Calu3 (cell line): ENCODE results near the gene CCL4. TPM values are rescaled to one million over a fixed set of nuclear protein-coding genes. Genes with fewer than 3 reads are reported as not detected.
"Not testable (repeated sequence)": the region's sequence is repeated elsewhere in the genome, so short reads cannot be mapped to it uniquely, and the experiment has no call there.

ENCODE experiments used
- BruUV-seq: library from RNA; stranded (reverse); fragments of 400-500 nt; replicated peaks from 2 replicates; lab custom pipeline; 2021; lab: Mats Ljungman, UMichigan
- CTCF ChIA-PET: fragments of 300-600 bp; sonication (Branson Sonifier 250); formaldehyde crosslinking; loops from one replicate; lab custom pipeline; 2022; ENCODE audit warnings: antibody characterized with exemption; lab: Charles Lee
- DNase-seq: peaks from one replicate; pipeline ENCODE4 v3.0.0; 2022
- H3K27ac Mint-ChIP-seq: one replicate; pipeline ENCODE4 v1.8.0; 2022; ENCODE audit warnings: mixed read lengths; ENCODE audit not compliant: unreplicated experiment
- H3K27me3 Mint-ChIP-seq: one replicate; pipeline ENCODE4 v1.8.0; 2022; ENCODE audit warnings: mixed read lengths; ENCODE audit not compliant: unreplicated experiment
- H3K36me3 Mint-ChIP-seq: one replicate; pipeline ENCODE4 v1.8.0; 2022; ENCODE audit warnings: mild to moderate bottlenecking, moderate library complexity, mixed read lengths; ENCODE audit not compliant: insufficient read depth, unreplicated experiment
- H3K4me1 Mint-ChIP-seq: one replicate; pipeline ENCODE4 v1.8.0; 2022; ENCODE audit warnings: mild to moderate bottlenecking, low read depth, mixed read lengths; ENCODE audit not compliant: unreplicated experiment
- H3K4me3 Mint-ChIP-seq: one replicate; pipeline ENCODE4 v1.8.0; 2022; ENCODE audit warnings: mild to moderate bottlenecking, low read depth, moderate library complexity, mixed read lengths; ENCODE audit not compliant: unreplicated experiment
- H3K9me3 Mint-ChIP-seq: one replicate; pipeline ENCODE4 v1.8.0; 2022; ENCODE audit warnings: low read depth, mixed read lengths; ENCODE audit not compliant: unreplicated experiment
- CTCF ChIP-seq: fragments of 200-600 bp; IDR thresholded peaks from one replicate; pipeline ENCODE4 v1.8.0; 2022; ENCODE audit warnings: antibody characterized with exemption; ENCODE audit not compliant: unreplicated experiment
- intact Hi-C: fragments of 100-400 bp; cut with micrococcal nuclease; formaldehyde crosslinking; loops from one replicate; pipeline ENCODE4 v1.10.0; 2022; ENCODE audit not compliant: unreplicated experiment
- total RNA-seq: library from RNA; stranded (reverse); gene quantifications from 2 replicates; pipeline ENCODE4 v1.2.3, GENCODE V29; 2022

CCL4 gene
- total RNA-seq, 1 experiment from 2014 or later = not detected

DNA sequence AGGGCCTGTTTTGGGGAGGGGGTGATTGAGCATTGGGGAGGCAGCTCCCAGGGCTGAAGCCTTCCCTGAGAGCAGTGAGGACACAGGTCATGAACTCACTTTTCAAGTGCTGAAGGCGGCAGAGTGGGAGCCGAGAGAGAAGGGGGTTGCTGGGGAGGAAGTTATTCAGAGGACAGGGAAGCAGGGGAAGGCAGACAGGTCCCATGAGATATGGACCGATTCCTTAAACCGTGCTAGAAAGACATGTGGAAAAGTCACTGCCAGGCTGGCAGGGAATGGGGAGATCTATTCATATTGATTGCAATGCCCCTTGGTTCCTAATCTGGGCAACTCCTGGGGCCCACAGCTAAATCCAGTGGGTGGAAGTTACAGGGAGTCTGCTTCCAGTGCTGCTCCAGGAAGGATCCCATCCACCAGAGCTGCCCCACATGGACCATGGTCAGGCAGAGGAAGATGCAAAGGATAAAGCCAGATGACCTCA lies 1.1 kb downstream of the CCL4 start:
- no peak for TF ChIP-seq CTCF
- H3K4me3 Mint-ChIP-seq = no peak overlapping the region
- H3K27ac Mint-ChIP-seq = no peak overlapping the region
- H3K27me3 Mint-ChIP-seq = peaks cover 82% of the 10 kb centered on the region
- intact Hi-C loops = no loop called here
- no peaks in the 10 kb centered on the region for H3K36me3 Mint-ChIP-seq
- H3K4me1 Mint-ChIP-seq = no peaks in the 10 kb centered on the region
- no peak for DNase-seq
- no TSS peak for BruUV-seq
- H3K9me3 Mint-ChIP-seq = no peaks in the 10 kb centered on the region
- CTCF ChIA-PET = no interaction called here

DNA sequence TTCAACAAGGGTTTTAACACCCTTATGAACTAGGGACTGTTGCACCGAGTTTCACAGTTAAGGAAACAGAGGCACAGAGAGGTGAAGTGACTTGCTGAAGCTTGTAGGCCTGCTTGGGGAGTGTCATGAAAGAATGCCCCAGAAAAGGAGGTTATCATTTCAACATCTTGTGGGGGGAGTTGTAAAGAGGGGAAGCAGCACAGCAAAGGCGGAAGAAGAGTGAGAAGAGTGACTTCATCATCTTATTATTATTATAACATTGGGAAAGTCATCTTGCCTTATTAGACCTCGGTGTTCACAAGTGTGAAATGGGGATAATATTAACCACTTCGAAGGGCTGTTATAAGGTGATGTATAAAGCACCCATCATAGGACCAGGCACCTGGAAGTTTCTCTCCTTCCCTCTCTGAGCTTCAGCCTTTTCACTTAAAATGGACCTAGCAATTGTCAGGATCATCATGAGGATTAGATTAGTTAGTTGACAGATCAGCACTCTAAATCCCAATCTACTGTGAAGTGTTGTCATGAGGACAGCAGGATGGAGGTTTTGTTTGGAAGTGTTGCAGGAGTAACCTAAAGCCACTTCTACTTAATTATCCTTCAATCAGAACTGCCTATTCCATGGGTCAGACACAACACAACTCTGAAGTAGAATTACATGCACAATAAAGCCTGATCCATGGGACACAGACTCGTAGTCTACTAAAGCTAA lies 2.3 kb downstream of the CCL4 start:
- no TSS peak for BruUV-seq
- CTCF ChIA-PET = no interaction called here
- no peak overlapping the region for H3K27ac Mint-ChIP-seq
- H3K36me3 Mint-ChIP-seq = no peaks in the 10 kb centered on the region
- no peaks in the 10 kb centered on the region for H3K9me3 Mint-ChIP-seq
- no peak for TF ChIP-seq CTCF
- H3K4me3 Mint-ChIP-seq = no peak overlapping the region
- intact Hi-C loops = no loop called here
- H3K4me1 Mint-ChIP-seq = no peaks in the 10 kb centered on the region
- DNase-seq = no peak
- H3K27me3 Mint-ChIP-seq = peaks cover 77% of the 10 kb centered on the region

- Mint-ChIP-seq H3K4me1 (no peaks in the 10 kb centered on the region), H3K27ac (no peak overlapping the region), H3K27me3 (peaks cover 82% of the 10 kb centered on the region), H3K4me3 (no peak overlapping the region), H3K36me3 (no peaks in the 10 kb centered on the region), H3K9me3 (no peaks in the 10 kb centered on the region)
- no peak for TF ChIP-seq CTCF
- intact Hi-C loops = no loop called here
- BruUV-seq = no TSS peak
- CTCF ChIA-PET = no interaction called here
- DNase-seq = no peak
Measured at GRCh38 chr17:36106493-36106835, 2.8 kb downstream of the CCL4 start.

- Mint-ChIP-seq H3K36me3 (no peaks in the 10 kb centered on the region), H3K4me3 (no peak overlapping the region), H3K27me3 (peaks cover 88% of the 10 kb centered on the region), H3K9me3 (no peaks in the 10 kb centered on the region), H3K4me1 (no peaks in the 10 kb centered on the region), H3K27ac (no peak overlapping the region)
- no peak for TF ChIP-seq CTCF
- CTCF ChIA-PET = no interaction called here
- intact Hi-C loops = no loop called here
- BruUV-seq = no TSS peak
- no peak for DNase-seq
Measured at GRCh38 chr17:36107660-36108059, 4.0 kb downstream of the CCL4 start.

DNA sequence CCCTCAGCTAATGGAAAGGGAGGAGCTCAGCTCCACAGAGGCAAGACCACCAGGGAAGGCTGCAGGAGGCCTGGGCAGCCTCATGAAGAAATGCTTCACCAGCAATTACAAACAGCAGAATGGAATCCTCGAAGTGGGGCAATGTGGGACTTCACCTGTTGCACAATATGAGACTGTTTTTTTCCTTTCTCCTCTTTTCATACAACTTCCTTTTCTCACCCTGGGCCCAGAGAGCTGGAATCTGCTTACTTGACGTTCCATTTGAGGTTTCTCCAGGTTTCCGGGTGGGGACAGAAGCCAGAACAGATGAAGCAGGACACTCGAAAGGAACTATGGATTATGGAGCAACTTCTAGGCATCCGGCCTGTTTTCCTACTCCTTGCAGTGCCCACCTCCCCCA lies 4.6 kb downstream of the CCL4 start:
- CTCF ChIA-PET, intact Hi-C loops, H3K27ac Mint-ChIP-seq, H3K36me3 Mint-ChIP-seq, H3K4me1 Mint-ChIP-seq, H3K9me3 Mint-ChIP-seq, H3K4me3 Mint-ChIP-seq, DNase-seq, BruUV-seq: not testable (repeated sequence)
- H3K27me3 Mint-ChIP-seq = peaks cover 88% of the 10 kb centered on the region
